Measurements from ENCODE around the gene ENOX2. TPM values are rescaled to one million over a fixed set of nuclear protein-coding genes. Genes with fewer than 3 reads are reported as not detected.

Gene ENOX2
- total RNA-seq, 3 donors from 2014 or later = 11.5 to 20.3 (median 15.2) TPM

- H3K4me1 ChIP-seq = no peaks in the 10 kb centered on the region
- H3K27ac ChIP-seq = no peak overlapping the region
- no peaks in the 10 kb centered on the region for H3K9me3 ChIP-seq
- intact Hi-C loops (cut with DNase I; ENCODE audit: low total_unique reads) = no loop called here
- H3K36me3 ChIP-seq = no peaks in the 10 kb centered on the region
- no peak for DNase-seq (ENCODE audit: low spot score in 2 of 2)
- H3K4me3 ChIP-seq = no peak overlapping the region
- TF ChIP-seq CTCF (IDR thresholded peaks at IDR 0.05) = no peak
- TF ChIP-seq POLR2AphosphoS5 (IDR thresholded peaks at IDR 0.05) = no peak
- H3K27me3 ChIP-seq = peaks cover 0 to 6% of the 10 kb centered on the region in 2 donors
Measured at GRCh38 chrX:130615941-130616340, 287.1 kb downstream of the ENOX2 start.

DNA sequence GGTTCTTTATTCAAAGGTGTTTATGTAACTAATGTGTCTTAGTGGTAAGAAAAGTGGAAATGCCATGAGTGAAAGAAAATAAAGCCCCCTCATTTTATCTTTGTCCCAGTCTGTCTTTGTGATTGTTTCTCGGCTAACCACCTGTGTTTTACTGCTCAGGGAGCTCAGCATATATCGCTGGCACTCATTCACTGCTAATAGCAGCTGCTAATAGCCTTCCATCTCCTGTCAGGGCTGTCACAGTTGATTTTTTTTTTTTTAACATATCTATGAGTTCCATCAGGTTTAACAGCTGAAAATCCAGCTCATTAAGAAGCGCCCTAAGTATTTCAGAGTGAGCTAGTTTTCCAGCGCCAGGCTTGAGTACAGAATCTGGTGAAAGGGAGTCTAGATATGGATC is 295.6 kb downstream of the ENOX2 start:
- intact Hi-C loops (cut with DNase I; ENCODE audit: low total_unique reads) = no loop called here
- Histone ChIP-seq H3K9me3 (no peaks in the 10 kb centered on the region), H3K36me3 (no peaks in the 10 kb centered on the region), H3K27me3 (peaks cover 0 to 31% of the 10 kb centered on the region in 2 donors), H3K4me1 (no peaks in the 10 kb centered on the region), H3K4me3 (no peak overlapping the region), H3K27ac (no peak overlapping the region)
- TF ChIP-seq POLR2AphosphoS5 (IDR thresholded peaks at IDR 0.05) (no peak), CTCF (IDR thresholded peaks at IDR 0.05) (no peak), POLR2A (IDR thresholded peaks at IDR 0.05) (no peak)
- DNase-seq (ENCODE audit: low spot score in 2 of 2) = no peak

GRCh38 chrX:130606425-130606824 is 296.6 kb downstream of the ENOX2 start:
- Histone ChIP-seq H3K36me3 (no peaks in the 10 kb centered on the region), H3K9me3 (no peaks in the 10 kb centered on the region), H3K4me1 (no peaks in the 10 kb centered on the region), H3K27me3 (peaks cover 0 to 30% of the 10 kb centered on the region in 2 donors), H3K27ac (no peak overlapping the region), H3K4me3 (no peak overlapping the region)
- intact Hi-C loops (cut with DNase I; ENCODE audit: low total_unique reads) = no loop called here
- DNase-seq (ENCODE audit: low spot score in 2 of 2) = no peak
- TF ChIP-seq POLR2AphosphoS5 (IDR thresholded peaks at IDR 0.05) (no peak), POLR2A (IDR thresholded peaks at IDR 0.05) (no peak), CTCF (IDR thresholded peaks at IDR 0.05) (no peak)

DNA sequence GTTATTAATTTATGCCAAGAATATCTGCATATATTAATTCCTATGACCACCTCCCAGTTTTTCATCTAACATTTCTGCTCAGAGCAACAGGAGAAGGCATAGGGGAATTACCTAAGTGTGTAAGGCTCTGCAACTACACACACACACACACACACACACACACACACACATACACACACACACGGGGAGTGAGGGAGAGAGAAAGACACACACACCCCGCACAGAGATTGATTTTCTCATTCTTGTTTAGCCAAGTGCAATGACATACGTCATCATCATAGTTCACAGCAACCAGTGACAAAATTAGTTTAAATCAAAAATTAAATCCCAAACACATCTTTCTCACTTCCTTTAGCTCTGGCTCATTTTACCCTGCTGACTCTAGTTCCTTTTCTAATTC is 298.1 kb downstream of the ENOX2 start:
- Histone ChIP-seq H3K9me3 (no peaks in the 10 kb centered on the region), H3K27ac (no peak overlapping the region), H3K4me3 (no peak overlapping the region), H3K27me3 (peaks cover 0 to 22% of the 10 kb centered on the region in 2 donors), H3K4me1 (no peaks in the 10 kb centered on the region), H3K36me3 (no peaks in the 10 kb centered on the region)
- intact Hi-C loops (cut with DNase I; ENCODE audit: low total_unique reads) = no loop called here
- no peak for DNase-seq (ENCODE audit: low spot score in 2 of 2)
- TF ChIP-seq POLR2A (IDR thresholded peaks at IDR 0.05) (no peak), CTCF (IDR thresholded peaks at IDR 0.05) (no peak), POLR2AphosphoS5 (IDR thresholded peaks at IDR 0.05) (no peak)

- H3K27ac ChIP-seq = no peak overlapping the region
- no peak for TF ChIP-seq POLR2A (IDR thresholded peaks at IDR 0.05)
- no peak for TF ChIP-seq CTCF (IDR thresholded peaks at IDR 0.05)
- no peak for TF ChIP-seq POLR2AphosphoS5 (IDR thresholded peaks at IDR 0.05)
- no peak overlapping the region for H3K4me3 ChIP-seq
- no peaks in the 10 kb centered on the region for H3K36me3 ChIP-seq
- no peaks in the 10 kb centered on the region for H3K4me1 ChIP-seq
- no peak for DNase-seq (ENCODE audit: low spot score in 2 of 2)
- H3K27me3 ChIP-seq = peaks cover 0 to under 1% of the 10 kb centered on the region in 2 donors
- H3K9me3 ChIP-seq = no peaks in the 10 kb centered on the region
- intact Hi-C loops (cut with DNase I; ENCODE audit: low total_unique reads) = no loop called here
Measured at GRCh38 chrX:130594453-130594916, 308.5 kb downstream of the ENOX2 start.
